CD8-positive, alpha-beta memory T cell (primary cell): Measurements from ENCODE around the gene TNFRSF9. TPM values are rescaled to one million over a fixed set of nuclear protein-coding genes. Genes with fewer than 3 reads are reported as not detected.

ENCODE experiments used
- CTCF ChIA-PET: fragments of 350-600 bp; sonication (Branson Sonifier 250); formaldehyde crosslinking; loops from one replicate; lab custom pipeline; 2021; ENCODE audit warnings: antibody characterized with exemption; lab: Charles Lee
- POLR2A ChIA-PET: fragments of 350-600 bp; sonication (Branson Sonifier 250); formaldehyde crosslinking; loops from one replicate; lab custom pipeline; 2021; ENCODE audit warnings: antibody characterized with exemption; lab: Charles Lee
- DNase-seq, 5 donors: peaks; one replicate each; pipeline versions ENCODE4 v3.0.0 to v3.0.0-alpha.2; 2020 to 2022; ENCODE audit warnings: mixed read lengths in 1 of 5
- H3K27ac ChIP-seq: one replicate; pipeline ENCODE4 v1.7.0; 2013; ENCODE audit warnings: low read depth, mild to moderate bottlenecking, low read length, moderate library complexity
- H3K27me3 ChIP-seq: 2 replicates; pipeline ENCODE4 v1.7.0; 2013; ENCODE audit warnings: low read length, mild to moderate bottlenecking; ENCODE audit not compliant: insufficient read depth, poor library complexity, severe bottlenecking
- H3K36me3 ChIP-seq: 2 replicates; pipeline ENCODE4 v1.7.0; 2013; ENCODE audit warnings: mild to moderate bottlenecking, low read length, moderate library complexity; ENCODE audit not compliant: insufficient read depth
- H3K4me1 ChIP-seq: 2 replicates; pipeline ENCODE4 v1.7.0; 2013; ENCODE audit warnings: mild to moderate bottlenecking, low read length, moderate library complexity; ENCODE audit not compliant: insufficient read depth
- H3K4me3 ChIP-seq: 2 replicates; pipeline ENCODE4 v1.7.0; 2013; ENCODE audit warnings: mild to moderate bottlenecking, low read length
- H3K9me3 ChIP-seq: 2 replicates; pipeline ENCODE4 v1.7.0; 2013; ENCODE audit warnings: mild to moderate bottlenecking, low read length
- H3K27ac Mint-ChIP-seq, 8 donors: one replicate each; pipeline ENCODE4 v1.8.0; 2020 to 2021; ENCODE audit warnings: mixed read lengths in 8 of 8, mild to moderate bottlenecking in 6 of 8, inconsistent platforms in 3 of 8, moderate library complexity in 3 of 8
- H3K27me3 Mint-ChIP-seq, 2 donors: one replicate each; pipeline ENCODE4 v1.8.0; 2020 to 2021; ENCODE audit warnings: mixed read lengths in 2 of 2, mild to moderate bottlenecking in 1 of 2, moderate library complexity in 1 of 2
- H3K36me3 Mint-ChIP-seq, 3 donors: one replicate each; pipeline ENCODE4 v1.8.0; 2020 to 2021; ENCODE audit warnings: mixed read lengths in 3 of 3, inconsistent platforms in 1 of 3, mild to moderate bottlenecking in 1 of 3
- H3K4me1 Mint-ChIP-seq, 3 donors: one replicate each; pipeline ENCODE4 v1.8.0; 2020 to 2021; ENCODE audit warnings: mixed read lengths in 3 of 3, inconsistent platforms in 1 of 3, mild to moderate bottlenecking in 1 of 3
- H3K4me3 Mint-ChIP-seq, 7 donors: one replicate each; pipeline ENCODE4 v1.8.0; 2020 to 2021; ENCODE audit warnings: mixed read lengths in 7 of 7, mild to moderate bottlenecking in 6 of 7, moderate library complexity in 4 of 7, inconsistent platforms in 2 of 7
- H3K9me3 Mint-ChIP-seq, 5 donors: one replicate each; pipeline ENCODE4 v1.8.0; 2020 to 2022; ENCODE audit warnings: mixed read lengths in 5 of 5, mild to moderate bottlenecking in 3 of 5, moderate library complexity in 2 of 5, inconsistent platforms in 1 of 5
- polyA plus RNA-seq: library from polyadenylated mRNA; unstranded; fragments of 300-500 nt; fragmentation: Illumina TruSeq; gene quantifications from one replicate; pipeline ENCODE4 v1.2.3, GENCODE V29; 2021
- total RNA-seq, 2 experiments: library from RNA; stranded (reverse); gene quantifications; one replicate each; pipeline ENCODE4 v1.2.3, GENCODE V29; 2021

TNFRSF9 gene
- total and polyA plus RNA-seq, 3 experiments from 2014 or later, result 14.4 to 279 (median 273) TPM

DNA sequence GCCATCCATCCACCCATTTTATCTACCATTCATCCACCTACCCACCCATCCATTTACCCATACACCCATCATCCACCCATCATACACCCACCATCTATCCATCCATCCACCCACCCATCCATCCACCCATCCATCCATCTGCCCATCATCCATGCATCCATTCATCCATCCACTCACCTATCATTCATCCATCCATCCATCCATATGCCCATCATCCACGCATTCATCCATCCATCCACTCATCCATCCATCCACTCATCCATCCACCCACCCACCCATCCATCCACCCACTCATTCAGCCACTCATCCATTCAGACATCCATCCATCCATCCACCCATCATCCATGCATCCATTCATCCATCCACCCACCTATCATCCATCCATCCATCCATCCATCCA is 55.9 kb downstream of the TNFRSF9 start:
- no peak for DNase-seq
- POLR2A ChIA-PET, result no interaction called here

DNA sequence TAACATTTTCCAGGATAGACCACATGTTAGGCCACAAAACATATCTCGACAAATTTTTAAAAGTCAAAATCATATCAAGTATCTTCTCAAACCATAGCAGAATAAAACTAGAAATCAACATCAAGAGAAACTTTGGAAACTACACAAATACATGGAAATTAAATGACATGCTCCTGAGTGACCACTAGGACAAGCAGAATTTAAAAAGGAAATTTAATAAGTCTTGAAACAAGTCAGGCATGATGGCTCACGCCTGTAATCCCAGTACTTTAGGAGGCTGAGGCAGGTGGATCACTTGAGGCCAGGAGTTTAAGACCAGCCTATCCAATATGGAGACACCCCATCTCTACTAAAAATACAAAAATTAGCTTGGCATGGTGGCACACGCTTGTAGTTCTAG is 61.4 kb downstream of the TNFRSF9 start:
- no peaks in the 10 kb centered on the region for H3K27me3 ChIP-seq
- POLR2A ChIA-PET, result no interaction called here
- H3K27me3 Mint-ChIP-seq, result peaks cover 7 to 17% of the 10 kb centered on the region in 2 donors
- CTCF ChIA-PET, result no interaction called here
- peaks cover 0 to 6% (median 0%) of the 10 kb centered on the region in 3 donors for H3K4me1 Mint-ChIP-seq
- H3K4me1 ChIP-seq, result no peaks in the 10 kb centered on the region
- H3K27ac ChIP-seq, result no peak overlapping the region
- peaks cover 8 to 13% (median 12%) of the 10 kb centered on the region in 5 donors for H3K9me3 Mint-ChIP-seq
- H3K4me3 ChIP-seq, result no peak overlapping the region
- H3K36me3 ChIP-seq, result no peaks in the 10 kb centered on the region
- H3K36me3 Mint-ChIP-seq, result peaks cover 0 to 17% (median 3%) of the 10 kb centered on the region in 3 donors
- no peak for DNase-seq
- no peak overlapping the region for H3K27ac Mint-ChIP-seq
- no peaks in the 10 kb centered on the region for H3K9me3 ChIP-seq
- H3K4me3 Mint-ChIP-seq, result no peak overlapping the region

More for the DNA sequence above, 55.9 kb downstream of the TNFRSF9 start:
- Histone ChIP-seq H3K4me1 (no peaks in the 10 kb centered on the region), H3K27ac (no peak overlapping the region), H3K4me3 (no peak overlapping the region), H3K36me3 (no peaks in the 10 kb centered on the region), H3K9me3 (no peaks in the 10 kb centered on the region), H3K27me3 (no peaks in the 10 kb centered on the region)
- Mint-ChIP-seq H3K4me1 (no peaks in the 10 kb centered on the region), H3K27ac (peak overlapping the region in 1 of 8 donors; percentile 70), H3K36me3 (no peaks in the 10 kb centered on the region), H3K4me3 (no peak overlapping the region), H3K27me3 (peaks cover 15 to 32% of the 10 kb centered on the region in 2 donors), H3K9me3 (no peaks in the 10 kb centered on the region)
- CTCF ChIA-PET, result no interaction called here

GRCh38 chr1:7878027-7878426 is 62.6 kb downstream of the TNFRSF9 start:
- H3K36me3 ChIP-seq, result no peaks in the 10 kb centered on the region
- H3K4me3 ChIP-seq, result no peak overlapping the region
- H3K9me3 Mint-ChIP-seq, result peaks cover 8 to 13% (median 12%) of the 10 kb centered on the region in 5 donors
- no peak overlapping the region for H3K27ac Mint-ChIP-seq
- H3K9me3 ChIP-seq, result no peaks in the 10 kb centered on the region
- H3K4me1 ChIP-seq, result no peaks in the 10 kb centered on the region
- no peaks in the 10 kb centered on the region for H3K27me3 ChIP-seq
- DNase-seq, result no peak
- POLR2A ChIA-PET, result no interaction called here
- H3K4me1 Mint-ChIP-seq, result peaks cover 0 to 6% (median 0%) of the 10 kb centered on the region in 3 donors
- H3K27ac ChIP-seq, result no peak overlapping the region
- peaks cover 8 to 19% of the 10 kb centered on the region in 2 donors for H3K27me3 Mint-ChIP-seq
- CTCF ChIA-PET, result interaction anchor here (1.1 kb wide), 1 partner anchor 20 kb away, joined by 3 read pairs; no protein-coding TSS in a partner anchor
- peaks cover 0 to 22% (median 3%) of the 10 kb centered on the region in 3 donors for H3K36me3 Mint-ChIP-seq
- H3K4me3 Mint-ChIP-seq, result no peak overlapping the region

DNA sequence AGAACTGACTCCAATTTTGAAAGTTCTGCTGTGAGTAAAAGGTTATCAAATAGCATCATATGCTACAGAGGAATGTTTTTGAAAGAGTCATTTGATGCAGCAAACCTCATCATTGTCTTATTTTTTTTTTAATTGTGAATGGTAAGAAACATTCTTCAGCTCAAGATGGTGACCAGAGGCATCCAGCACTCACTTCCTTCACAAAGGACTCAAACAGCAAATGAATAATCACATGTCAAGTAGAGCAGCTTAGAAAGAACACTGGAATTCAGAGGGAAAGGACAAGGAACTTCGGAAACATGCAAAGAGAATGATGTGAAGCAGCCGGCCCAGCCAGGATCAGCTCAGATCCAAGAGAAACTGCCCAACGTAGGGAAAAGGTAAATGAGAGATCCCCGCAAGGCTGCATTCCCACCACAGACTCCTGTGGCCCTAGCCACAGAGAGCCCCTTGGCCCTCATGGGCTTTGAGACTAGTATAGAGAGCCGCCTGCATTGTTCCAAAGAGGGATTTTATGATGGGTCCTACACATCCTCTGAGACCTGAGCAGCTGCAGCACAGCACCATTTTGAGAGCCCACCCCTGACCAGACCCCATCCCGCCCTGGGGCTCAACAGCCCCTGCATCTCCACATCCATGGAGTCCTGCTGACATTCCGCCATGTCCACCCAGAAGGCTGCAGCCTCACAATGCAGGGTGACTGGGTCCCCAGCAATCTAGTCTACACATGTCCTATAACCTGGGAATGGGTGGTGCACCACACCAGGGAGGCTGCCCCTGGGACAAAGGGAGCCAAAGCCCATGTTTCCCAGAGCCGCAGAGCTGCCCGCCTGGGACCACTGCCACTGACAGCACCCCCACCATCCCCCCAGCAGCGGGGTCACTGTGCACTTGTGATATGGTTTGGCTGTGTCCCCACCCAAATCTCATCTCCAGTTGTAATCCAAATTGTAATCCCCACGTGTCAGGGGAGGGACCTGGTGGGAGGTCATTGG is 66.5 kb downstream of the TNFRSF9 start:
- H3K27me3 Mint-ChIP-seq, result peaks cover 11 to 19% of the 10 kb centered on the region in 2 donors
- no peak overlapping the region for H3K4me3 ChIP-seq
- H3K4me3 Mint-ChIP-seq, result no peak overlapping the region
- H3K4me1 ChIP-seq, result no peaks in the 10 kb centered on the region
- H3K27me3 ChIP-seq, result no peaks in the 10 kb centered on the region
- H3K9me3 Mint-ChIP-seq, result peaks cover 8 to 13% (median 12%) of the 10 kb centered on the region in 5 donors
- H3K36me3 ChIP-seq, result no peaks in the 10 kb centered on the region
- POLR2A ChIA-PET, result no interaction called here
- no peaks in the 10 kb centered on the region for H3K9me3 ChIP-seq
- peaks cover 0 to 22% (median 3%) of the 10 kb centered on the region in 3 donors for H3K36me3 Mint-ChIP-seq
- peaks cover 0 to 6% (median 0%) of the 10 kb centered on the region in 3 donors for H3K4me1 Mint-ChIP-seq
- no peak for DNase-seq
- CTCF ChIA-PET, result no interaction called here
- H3K27ac Mint-ChIP-seq, result peak overlapping the region in 1 of 8 donors; percentile 29
- no peak overlapping the region for H3K27ac ChIP-seq

- H3K9me3 ChIP-seq, result no peaks in the 10 kb centered on the region
- no peaks in the 10 kb centered on the region for H3K9me3 Mint-ChIP-seq
- peaks cover 9 to 13% of the 10 kb centered on the region in 2 donors for H3K27me3 Mint-ChIP-seq
- H3K4me1 Mint-ChIP-seq, result no peaks in the 10 kb centered on the region
- no peak overlapping the region for H3K27ac Mint-ChIP-seq
- no peaks in the 10 kb centered on the region for H3K27me3 ChIP-seq
- ChIA-PET POLR2A (no interaction called here), CTCF (no interaction called here)
- H3K36me3 ChIP-seq, result no peaks in the 10 kb centered on the region
- no peaks in the 10 kb centered on the region for H3K4me1 ChIP-seq
- no peak overlapping the region for H3K4me3 Mint-ChIP-seq
- H3K36me3 Mint-ChIP-seq, result peaks cover 0 to 5% (median 0%) of the 10 kb centered on the region in 3 donors
- H3K27ac ChIP-seq, result no peak overlapping the region
- no peak overlapping the region for H3K4me3 ChIP-seq
- DNase-seq, result no peak
Measured at GRCh38 chr1:7871136-7871535, 69.5 kb downstream of the TNFRSF9 start.

DNA sequence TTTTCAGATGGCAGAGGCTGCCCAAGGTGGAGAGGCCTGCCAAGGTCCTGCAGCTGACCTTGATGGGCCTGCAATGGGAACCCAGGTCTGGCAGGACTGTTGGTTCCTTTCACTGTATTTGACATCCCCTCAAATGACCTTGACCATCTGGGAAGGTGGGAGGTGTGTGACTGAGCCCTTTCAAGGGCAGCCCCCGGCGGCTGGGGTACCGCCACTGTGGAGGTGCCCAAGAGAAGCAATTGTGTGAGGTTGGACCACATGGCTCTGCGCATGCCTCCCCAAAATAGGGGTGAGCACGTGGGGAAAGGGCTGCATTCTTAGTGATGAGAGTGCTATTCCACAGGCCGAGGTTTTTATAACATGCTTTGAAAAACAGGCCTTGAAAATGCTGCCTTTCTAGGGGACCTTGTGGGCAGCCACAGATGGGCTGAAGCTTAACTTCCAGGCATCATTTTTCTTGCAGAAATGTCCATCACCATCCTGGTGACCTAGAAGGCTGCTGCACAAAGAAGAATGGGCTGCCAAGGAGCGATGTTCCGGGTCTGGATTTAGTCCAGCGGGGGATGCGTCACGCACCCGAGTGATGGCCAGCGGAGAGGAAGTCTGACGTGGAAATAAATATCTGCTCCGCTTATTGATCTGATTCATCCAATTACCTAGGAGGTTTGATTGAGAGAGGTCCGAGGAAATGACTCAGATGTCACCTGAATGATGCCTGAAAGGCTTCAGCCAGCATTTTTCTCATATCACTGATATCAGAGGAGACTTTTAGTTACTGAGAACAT is 71.3 kb downstream of the TNFRSF9 start:
- CTCF ChIA-PET, result no interaction called here
- Histone ChIP-seq H3K27ac (no peak overlapping the region), H3K4me3 (no peak overlapping the region), H3K9me3 (no peaks in the 10 kb centered on the region), H3K4me1 (no peaks in the 10 kb centered on the region), H3K27me3 (no peaks in the 10 kb centered on the region), H3K36me3 (no peaks in the 10 kb centered on the region)
- no peak overlapping the region for H3K27ac Mint-ChIP-seq
- no peak overlapping the region for H3K4me3 Mint-ChIP-seq
- H3K4me1 Mint-ChIP-seq, result no peaks in the 10 kb centered on the region
- H3K36me3 Mint-ChIP-seq, result peaks cover 0 to 5% (median 0%) of the 10 kb centered on the region in 3 donors
- no peaks in the 10 kb centered on the region for H3K9me3 Mint-ChIP-seq
- POLR2A ChIA-PET, result no interaction called here
- DNase-seq, result no peak
- H3K27me3 Mint-ChIP-seq, result peaks cover 5 to 9% of the 10 kb centered on the region in 2 donors

- peaks cover 0 to 2% (median 0%) of the 10 kb centered on the region in 3 donors for H3K36me3 Mint-ChIP-seq
Measured at GRCh38 chr1:7868070-7868780, 72.4 kb downstream of the TNFRSF9 start.

More at GRCh38 chr1:7868070-7868780, 72.4 kb downstream of the TNFRSF9 start:
- Histone ChIP-seq H3K9me3 (no peaks in the 10 kb centered on the region), H3K4me3 (no peak overlapping the region), H3K36me3 (no peaks in the 10 kb centered on the region), H3K27ac (no peak overlapping the region), H3K27me3 (no peaks in the 10 kb centered on the region), H3K4me1 (no peaks in the 10 kb centered on the region)
- DNase-seq, result no peak
- POLR2A ChIA-PET, result no interaction called here
- Mint-ChIP-seq H3K4me1 (no peaks in the 10 kb centered on the region), H3K27me3 (peaks cover 2 to 5% of the 10 kb centered on the region in 2 donors), H3K27ac (no peak overlapping the region), H3K4me3 (no peak overlapping the region), H3K9me3 (no peaks in the 10 kb centered on the region)
- CTCF ChIA-PET, result no interaction called here
